Measurements from ENCODE around the gene KCNK7.

Gene KCNK7

GRCh38 chr11:65578134-65578533 lies 17.5 kb downstream of the KCNK7 start:
- ATAC-seq, result no peak

GRCh38 chr11:65577756-65578109 lies 17.9 kb downstream of the KCNK7 start:
- peak; percentile 2 for ATAC-seq
- TF ChIP-seq ZFP3 (CRISPR knock-in tag; IDR thresholded peaks at IDR 0.05), result no peak
- no peak for TF ChIP-seq ISL1 (CRISPR knock-in tag; IDR thresholded peaks at IDR 0.05)
- no peak for TF ChIP-seq GLIS3 (CRISPR knock-in tag; IDR thresholded peaks at IDR 0.05)
- no peak for TF ChIP-seq ZNF8 (CRISPR knock-in tag; IDR thresholded peaks at IDR 0.05)
- TF ChIP-seq TOX (CRISPR knock-in tag; IDR thresholded peaks at IDR 0.05; ENCODE audit: borderline replicate concordance), result no peak
- no peak for TF ChIP-seq TCF4 (CRISPR knock-in tag; IDR thresholded peaks at IDR 0.05; ENCODE audit: borderline replicate concordance)
- TF ChIP-seq ZFP30 (CRISPR knock-in tag; IDR thresholded peaks at IDR 0.05), result no peak
- no peak for TF ChIP-seq ESRRG (CRISPR knock-in tag; IDR thresholded peaks at IDR 0.05)
- no peak for TF ChIP-seq OSR1 (CRISPR knock-in tag; IDR thresholded peaks at IDR 0.05)
- no peak for TF ChIP-seq ZNF70 (CRISPR knock-in tag; IDR thresholded peaks at IDR 0.05)

More at GRCh38 chr11:65578134-65578533, 17.5 kb downstream of the KCNK7 start:
- no peak for TF ChIP-seq ISL1 (CRISPR knock-in tag; IDR thresholded peaks at IDR 0.05)
- no peak for TF ChIP-seq ZFP30 (CRISPR knock-in tag; IDR thresholded peaks at IDR 0.05)

GRCh38 chr11:65576867-65577755 lies 18.5 kb downstream of the KCNK7 start:
- TF ChIP-seq ZNF565 (CRISPR knock-in tag; conservative IDR thresholded peaks at IDR 0.05; ENCODE audit: low read depth) (no peak), ISL1 (CRISPR knock-in tag; IDR thresholded peaks at IDR 0.05) (no peak), RARB (CRISPR knock-in tag; IDR thresholded peaks at IDR 0.05) (0 out of 2 replicates have a peak, but pooled peaks have one; percentile 9), TCF4 (CRISPR knock-in tag; IDR thresholded peaks at IDR 0.05; ENCODE audit: borderline replicate concordance) (no peak)
- ATAC-seq, result peak; percentile 71

- ATAC-seq, result no peak
- TF ChIP-seq ESRRG (CRISPR knock-in tag; IDR thresholded peaks at IDR 0.05) (no peak), PATZ1 (CRISPR knock-in tag; IDR thresholded peaks at IDR 0.05; ENCODE audit: borderline replicate concordance) (peak; percentile 72; the same call in 1 of the 2 replicates), ZNF70 (CRISPR knock-in tag; IDR thresholded peaks at IDR 0.05) (no peak), ARNTL (CRISPR knock-in tag; IDR thresholded peaks at IDR 0.05; ENCODE audit: borderline replicate concordance, low read depth) (no peak), CSRNP3 (CRISPR knock-in tag; IDR thresholded peaks at IDR 0.05) (peak; percentile 50; the same call in 1 of the 2 replicates), ZFP30 (CRISPR knock-in tag; IDR thresholded peaks at IDR 0.05) (no peak)
- TF ChIP-seq, protein P1, sequence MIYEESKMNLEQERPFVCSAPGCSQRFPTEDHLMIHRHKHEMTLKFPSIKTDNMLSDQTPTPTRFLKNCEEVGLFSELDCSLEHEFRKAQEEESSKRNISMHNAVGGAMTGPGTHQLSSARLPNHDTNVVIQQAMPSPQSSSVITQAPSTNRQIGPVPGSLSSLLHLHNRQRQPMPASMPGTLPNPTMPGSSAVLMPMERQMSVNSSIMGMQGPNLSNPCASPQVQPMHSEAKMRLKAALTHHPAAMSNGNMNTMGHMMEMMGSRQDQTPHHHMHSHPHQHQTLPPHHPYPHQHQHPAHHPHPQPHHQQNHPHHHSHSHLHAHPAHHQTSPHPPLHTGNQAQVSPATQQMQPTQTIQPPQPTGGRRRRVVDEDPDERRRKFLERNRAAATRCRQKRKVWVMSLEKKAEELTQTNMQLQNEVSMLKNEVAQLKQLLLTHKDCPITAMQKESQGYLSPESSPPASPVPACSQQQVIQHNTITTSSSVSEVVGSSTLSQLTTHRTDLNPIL (CRISPR knock-in tag; IDR thresholded peaks at IDR 0.05; ENCODE audit: low read depth), result no peak
Measured at GRCh38 chr11:65576232-65576866, 19.3 kb downstream of the KCNK7 start.

DNA sequence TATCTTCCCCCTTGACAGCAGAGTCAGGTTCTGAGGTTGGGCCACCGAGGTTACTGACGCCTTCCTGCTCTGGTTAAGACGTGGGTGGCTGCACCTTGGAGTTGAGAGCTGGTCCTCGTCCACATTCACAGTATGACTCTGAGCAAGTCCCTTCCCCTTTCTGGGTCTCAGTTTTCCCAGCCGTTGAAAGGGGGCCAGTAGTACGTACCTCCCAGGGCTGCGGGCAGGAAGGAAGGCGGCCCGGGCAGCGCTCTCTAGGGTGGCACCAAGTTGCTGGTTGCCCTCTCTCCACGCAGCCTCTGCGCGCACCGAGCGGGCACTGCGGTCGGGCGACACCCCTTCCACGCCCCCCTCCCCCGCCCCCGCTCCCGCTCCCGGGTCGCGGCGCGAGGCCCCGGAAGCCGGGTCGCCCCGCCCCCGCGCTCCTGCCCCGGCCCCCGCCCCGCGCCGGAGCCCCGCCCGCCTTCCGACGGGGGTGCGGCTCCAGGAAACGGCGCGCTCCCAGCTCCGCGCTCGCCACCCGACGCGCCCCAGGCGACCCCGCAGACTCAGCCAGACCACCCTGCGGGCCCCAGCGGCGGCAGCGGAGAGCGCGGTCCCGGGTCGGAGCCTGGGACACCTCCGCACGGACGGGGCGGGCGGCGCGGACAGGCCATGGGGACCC lies 19.9 kb downstream of the KCNK7 start, which contains the start of gene EHBP1L1:
TSS of gene EHBP1L1 (plus strand) at position 486 of the 664 bp plus-strand sequence. CDS start 250 bp downstream, outside the sequence.
- TF ChIP-seq TCF4 (CRISPR knock-in tag; IDR thresholded peaks at IDR 0.05; ENCODE audit: borderline replicate concordance) (no peak), TSHZ2 (CRISPR knock-in tag; IDR thresholded peaks at IDR 0.05) (no peak), CSRNP3 (CRISPR knock-in tag; IDR thresholded peaks at IDR 0.05) (no peak)
- ATAC-seq, result peak; percentile 2; the same call in 1 of the 3 replicates

Measured in SK-N-SH treated with all-trans-retinoic acid at 6 μM for 48 hours (cell line).